ENCODE data around the gene AQP3.

DNA sequence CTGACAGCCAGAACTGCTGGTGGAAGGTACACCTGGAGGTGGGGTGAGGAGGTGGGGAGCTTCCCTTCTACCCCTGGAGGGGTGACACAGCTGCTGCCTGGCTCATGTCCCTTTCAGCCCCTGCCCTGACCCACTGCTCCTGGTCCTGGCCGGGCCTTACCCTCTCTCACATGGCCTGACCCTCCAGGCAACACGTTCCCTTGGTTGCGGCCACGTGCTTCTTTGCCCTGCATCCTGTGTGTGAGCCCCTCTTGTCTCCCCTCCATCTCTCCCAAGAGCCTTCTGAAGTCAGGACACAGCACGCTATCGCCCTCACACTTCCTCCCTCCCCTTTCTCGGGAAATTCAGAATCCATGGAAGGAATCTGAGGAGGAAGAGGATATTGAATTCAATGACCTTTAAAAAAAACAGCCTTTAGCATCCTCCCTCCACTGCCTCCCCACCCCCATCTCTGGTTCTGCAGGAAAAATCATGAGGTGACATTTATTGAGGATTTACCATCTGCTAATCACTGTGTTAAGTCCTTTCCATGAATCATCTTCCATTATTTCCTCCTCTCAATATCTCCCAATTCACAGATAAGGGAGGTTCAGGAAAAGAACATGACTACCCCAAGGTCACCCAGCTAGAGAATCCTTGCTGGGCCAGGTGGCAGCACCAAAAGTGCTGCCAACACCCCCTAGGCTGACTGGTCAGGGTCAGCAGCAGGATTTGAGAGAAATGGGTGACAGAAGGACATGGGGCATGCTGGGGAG lies 8.3 kb downstream of the AQP3 start:
- no peak for TF ChIP-seq POLR2A (IDR thresholded peaks at IDR 0.05; ENCODE audit: low read depth)
- TF ChIP-seq POLR2AphosphoS5 (IDR thresholded peaks at IDR 0.05), result no peak
- no peak for TF ChIP-seq CTCF (IDR thresholded peaks at IDR 0.05)
- no peak for TF ChIP-seq EP300 (IDR thresholded peaks at IDR 0.05)

All from esophagus muscularis mucosa (tissue), 4 donors.